OCI-LY7 (cell line): ENCODE measurements around the gene TFB1M. TPM values are rescaled to one million over a fixed set of nuclear protein-coding genes. Genes with fewer than 3 reads are reported as not detected.

Experiments
- BruUV-seq: library from RNA; stranded (reverse); fragments of 400-500 nt; replicated peaks from 2 replicates; lab custom pipeline; 2021; lab: Mats Ljungman, UMichigan
- CTCF ChIA-PET: fragments of 300-600 bp; sonication (Branson Sonifier 250); formaldehyde crosslinking; loops from one replicate; lab custom pipeline; 2022; ENCODE audit warnings: antibody characterized with exemption; ENCODE audit not compliant: unreplicated experiment; lab: Charles Lee
- POLR2A ChIA-PET: fragments of 300-600 bp; sonication (Branson Sonifier 250); formaldehyde crosslinking; loops from one replicate; lab custom pipeline; 2022; ENCODE audit warnings: antibody characterized with exemption; lab: Charles Lee
- DNase-seq: peaks from one replicate; pipeline ENCODE4 v3.0.0-alpha.2; 2015; ENCODE audit warnings: low spot score
- H2AFZ ChIP-seq: fragments of 200-600 bp; sonication (generic), shearing (Covaris generic); 2 replicates; pipeline ENCODE4 v1.6.1; 2014; ENCODE audit warnings: mild to moderate bottlenecking, antibody characterized with exemption, low read length, moderate library complexity
- H3K27ac ChIP-seq: fragments of 200-600 bp; sonication (generic); 2 replicates; pipeline ENCODE4 v1.5.1; 2014; ENCODE audit warnings: mixed run types, low read depth, mild to moderate bottlenecking, moderate library complexity, low read length, inconsistent platforms; ENCODE audit not compliant: poor library complexity, severe bottlenecking
- H3K36me3 ChIP-seq: fragments of 200-600 bp; sonication (generic); 2 replicates; pipeline ENCODE4 v1.6.1; 2014; ENCODE audit warnings: mild to moderate bottlenecking, antibody characterized with exemption, low read length, moderate library complexity, mixed read lengths; ENCODE audit not compliant: insufficient read depth
- H3K4me1 ChIP-seq: fragments of 200-600 bp; sonication (generic); 2 replicates; pipeline ENCODE4 v1.5.1; 2014; ENCODE audit warnings: mild to moderate bottlenecking, low read length; ENCODE audit not compliant: insufficient read depth, poor library complexity, severe bottlenecking
- H3K4me2 ChIP-seq: fragments of 200-600 bp; sonication (generic); 2 replicates; pipeline ENCODE4 v1.6.1; 2014; ENCODE audit warnings: mild to moderate bottlenecking, low read length
- H3K4me3 ChIP-seq: fragments of 200-600 bp; sonication (generic); 2 replicates; pipeline ENCODE4 v1.5.1; 2014; ENCODE audit warnings: mild to moderate bottlenecking, low read depth, low read length; ENCODE audit not compliant: poor library complexity, severe bottlenecking
- H3K79me2 ChIP-seq: fragments of 200-600 bp; sonication (generic); 2 replicates; pipeline ENCODE4 v1.6.1; 2016; ENCODE audit warnings: low read depth, mild to moderate bottlenecking, low read length, moderate library complexity, mixed read lengths; ENCODE audit not compliant: insufficient read depth
- H3K9me2 ChIP-seq: fragments of 200-600 bp; sonication (generic); 2 replicates; pipeline ENCODE4 v1.6.1; 2016; ENCODE audit warnings: mild to moderate bottlenecking, low read length, mixed read lengths; ENCODE audit not compliant: insufficient read depth
- H3K9me3 ChIP-seq: fragments of 200-600 bp; sonication (generic); 2 replicates; pipeline ENCODE4 v1.6.1; 2014; ENCODE audit warnings: mild to moderate bottlenecking, mixed run types, low read length, mixed read lengths
- H4K20me1 ChIP-seq: fragments of 200-600 bp; sonication (generic); 2 replicates; pipeline ENCODE4 v1.6.1; 2014; ENCODE audit warnings: mild to moderate bottlenecking, antibody characterized with exemption, low read length, moderate library complexity, mixed read lengths; ENCODE audit not compliant: insufficient read depth
- EZH2phosphoT487 ChIP-seq: fragments of 200-600 bp; sonication (generic); IDR thresholded peaks from 2 replicates; pipeline ENCODE4 v1.6.1; 2018; ENCODE audit warnings: low read depth, borderline replicate concordance, mild to moderate bottlenecking, mixed run types, antibody characterized with exemption, low read length, moderate library complexity, mixed read lengths
- intact Hi-C: fragments of 100-400 bp; cut with micrococcal nuclease; formaldehyde crosslinking; loops from one replicate; pipeline ENCODE4 v1.10.0; 2022; ENCODE audit not compliant: unreplicated experiment
- total RNA-seq, 2 experiments: library from RNA; depleted of rRNA in 1 of 2; stranded (reverse); fragments of >200 nt in 1 of 2; shearing (Covaris generic) in 1 of 2; gene quantifications; 2 replicates each; pipeline ENCODE4 v1.2.3, GENCODE V29; 2014 to 2022
- TF ChIP-seq, protein P1 (sequence below): fragments of 200-600 bp; sonication (generic); conservative IDR thresholded peaks from 2 replicates; pipeline ENCODE4 v1.5.1; 2014; ENCODE audit warnings: mild to moderate bottlenecking, antibody characterized with exemption, low read length, moderate library complexity, mixed read lengths

Gene TFB1M
- total RNA-seq, 2 experiments from 2014 or later: 34.8 to 62.8 TPM

GRCh38 chr6:155257796-155258195 lies 56.5 kb downstream of the TFB1M start:
- Histone ChIP-seq H2AFZ (no peak overlapping the region), H3K4me2 (no peak overlapping the region), H3K79me2 (no peaks in the 10 kb centered on the region), H4K20me1 (0 out of 2 replicates have a peak, but pooled peaks cover 4% of the 10 kb centered on the region), H3K36me3 (peaks cover 88% of the 10 kb centered on the region), H3K4me1 (peaks cover 7% of the 10 kb centered on the region), H3K27ac (no peak overlapping the region), H3K4me3 (no peak overlapping the region), H3K9me2 (no peaks in the 10 kb centered on the region), H3K9me3 (no peaks in the 10 kb centered on the region)
- CTCF ChIA-PET: no interaction called here
- POLR2A ChIA-PET: interaction anchor here (0.6 to 0.9 kb wide), 2 partner anchors 19 to 317 kb away, joined by 3 read pairs; no protein-coding TSS in a partner anchor
- no TSS peak for BruUV-seq
- intact Hi-C loops: loop anchor here (5.0 kb wide), 1 partner anchor 390 kb away; no protein-coding TSS in a partner anchor
- TF ChIP-seq, protein P1, sequence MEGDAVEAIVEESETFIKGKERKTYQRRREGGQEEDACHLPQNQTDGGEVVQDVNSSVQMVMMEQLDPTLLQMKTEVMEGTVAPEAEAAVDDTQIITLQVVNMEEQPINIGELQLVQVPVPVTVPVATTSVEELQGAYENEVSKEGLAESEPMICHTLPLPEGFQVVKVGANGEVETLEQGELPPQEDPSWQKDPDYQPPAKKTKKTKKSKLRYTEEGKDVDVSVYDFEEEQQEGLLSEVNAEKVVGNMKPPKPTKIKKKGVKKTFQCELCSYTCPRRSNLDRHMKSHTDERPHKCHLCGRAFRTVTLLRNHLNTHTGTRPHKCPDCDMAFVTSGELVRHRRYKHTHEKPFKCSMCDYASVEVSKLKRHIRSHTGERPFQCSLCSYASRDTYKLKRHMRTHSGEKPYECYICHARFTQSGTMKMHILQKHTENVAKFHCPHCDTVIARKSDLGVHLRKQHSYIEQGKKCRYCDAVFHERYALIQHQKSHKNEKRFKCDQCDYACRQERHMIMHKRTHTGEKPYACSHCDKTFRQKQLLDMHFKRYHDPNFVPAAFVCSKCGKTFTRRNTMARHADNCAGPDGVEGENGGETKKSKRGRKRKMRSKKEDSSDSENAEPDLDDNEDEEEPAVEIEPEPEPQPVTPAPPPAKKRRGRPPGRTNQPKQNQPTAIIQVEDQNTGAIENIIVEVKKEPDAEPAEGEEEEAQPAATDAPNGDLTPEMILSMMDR: no peak
- no peak for TF ChIP-seq EZH2phosphoT487
- DNase-seq: no peak

- intact Hi-C loops: loop anchor here (5.0 kb wide), 1 partner anchor 389 kb away; no protein-coding TSS in a partner anchor
- TF ChIP-seq, protein P1: no peak
- no peak for TF ChIP-seq EZH2phosphoT487
- Histone ChIP-seq H3K36me3 (peaks cover 98% of the 10 kb centered on the region), H3K4me3 (no peak overlapping the region), H4K20me1 (no peaks in the 10 kb centered on the region), H3K9me2 (no peaks in the 10 kb centered on the region), H3K79me2 (no peaks in the 10 kb centered on the region), H3K4me2 (no peak overlapping the region), H3K9me3 (no peaks in the 10 kb centered on the region), H2AFZ (no peak overlapping the region), H3K27ac (no peak overlapping the region), H3K4me1 (no peaks in the 10 kb centered on the region)
- no TSS peak for BruUV-seq
- ChIA-PET POLR2A (no interaction called here), CTCF (no interaction called here)
- DNase-seq: no peak
Observed at GRCh38 chr6:155256122-155256795, 58.0 kb downstream of the TFB1M start.

- Histone ChIP-seq H3K27ac (no peak overlapping the region), H3K36me3 (peaks cover 98% of the 10 kb centered on the region), H3K9me3 (no peaks in the 10 kb centered on the region), H4K20me1 (no peaks in the 10 kb centered on the region), H2AFZ (no peak overlapping the region), H3K4me3 (no peak overlapping the region), H3K79me2 (no peaks in the 10 kb centered on the region), H3K9me2 (no peaks in the 10 kb centered on the region), H3K4me1 (no peaks in the 10 kb centered on the region), H3K4me2 (no peak overlapping the region)
- ChIA-PET CTCF (no interaction called here), POLR2A (no interaction called here)
- BruUV-seq: no TSS peak
- no peak for TF ChIP-seq EZH2phosphoT487
- TF ChIP-seq, protein P1: no peak
- intact Hi-C loops: no loop called here
- DNase-seq: no peak
Observed at GRCh38 chr6:155254139-155254538, 60.1 kb downstream of the TFB1M start.
